Neuronal stem cell (in vitro differentiated cells): ENCODE results near the gene NAB1. TPM values are rescaled to one million over a fixed set of nuclear protein-coding genes. Genes with fewer than 3 reads are reported as not detected.

Experiments used
- DNase-seq: peaks from one replicate; pipeline ENCODE4 v3.0.0-alpha.2; 2013; ENCODE audit warnings: low spot score
- H2AFZ ChIP-seq: one replicate; pipeline ENCODE4 v1.6.1; 2013; ENCODE audit warnings: mild to moderate bottlenecking, low read length, inconsistent platforms
- H2AK5ac ChIP-seq: 2 replicates; pipeline ENCODE4 v1.6.1; 2013; ENCODE audit warnings: low read depth, mild to moderate bottlenecking, inconsistent platforms, low read length, moderate library complexity, mixed read lengths
- H2BK120ac ChIP-seq: 2 replicates; pipeline ENCODE4 v1.6.1; 2013; ENCODE audit warnings: low read depth, mild to moderate bottlenecking, inconsistent platforms, low read length, moderate library complexity, mixed read lengths
- H2BK12ac ChIP-seq: one replicate; pipeline ENCODE4 v1.6.1; 2013; ENCODE audit warnings: low read length, inconsistent platforms
- H2BK15ac ChIP-seq: 2 replicates; pipeline ENCODE4 v1.6.1; 2013; ENCODE audit warnings: mild to moderate bottlenecking, low read length, inconsistent platforms, mixed read lengths
- H2BK5ac ChIP-seq: one replicate; pipeline ENCODE4 v1.6.1; 2013; ENCODE audit warnings: inconsistent platforms, mild to moderate bottlenecking, low read length, moderate library complexity
- H3K14ac ChIP-seq: one replicate; pipeline ENCODE4 v1.6.1; 2013; ENCODE audit warnings: low read length, inconsistent platforms
- H3K18ac ChIP-seq: 2 replicates; pipeline ENCODE4 v1.6.1; 2013; ENCODE audit warnings: low read length, inconsistent platforms
- H3K23ac ChIP-seq: 2 replicates; pipeline ENCODE4 v1.6.1; 2013; ENCODE audit warnings: low read depth, mild to moderate bottlenecking, mixed read lengths, low read length, inconsistent platforms; ENCODE audit not compliant: poor library complexity
- H3K27ac ChIP-seq: replicated peaks from 3 replicates; pipeline ENCODE4 v1.5.1; 2013; ENCODE audit warnings: low read length, inconsistent platforms
- H3K27me3 ChIP-seq, 3 experiments: 2 replicates each; pipeline ENCODE4 v1.6.1; 2013; ENCODE audit warnings: low read length in 3 of 3, mild to moderate bottlenecking in 2 of 3, inconsistent platforms in 1 of 3, low read depth in 1 of 3, mixed read lengths in 1 of 3, moderate library complexity in 1 of 3; ENCODE audit not compliant: control insufficient read depth in 3 of 3, insufficient read depth in 3 of 3
- H3K36me3 ChIP-seq, 2 donors: replicated peaks in 1 of 2; 2 replicates each; pipeline ENCODE4 v1.6.1; 2013; ENCODE audit warnings: low read length in 2 of 2; ENCODE audit not compliant: control insufficient read depth in 2 of 2, insufficient read depth in 2 of 2
- H3K4ac ChIP-seq: 2 replicates; pipeline ENCODE4 v1.6.1; 2013; ENCODE audit warnings: inconsistent platforms, mild to moderate bottlenecking, low read length, moderate library complexity
- H3K4me1 ChIP-seq, 2 donors: 1 replicate in 1 of 2; 2 replicates in 1 of 2; pipeline ENCODE4 v1.6.1; 2013; ENCODE audit warnings: low read length in 2 of 2, low read depth in 1 of 2; ENCODE audit not compliant: control insufficient read depth in 2 of 2, insufficient read depth in 1 of 2
- H3K4me2 ChIP-seq: one replicate; pipeline ENCODE4 v1.6.1; 2013; ENCODE audit warnings: mild to moderate bottlenecking, low read length, inconsistent platforms; ENCODE audit not compliant: insufficient read depth, poor library complexity, severe bottlenecking
- H3K4me3 ChIP-seq, 2 donors: 2 replicates each; pipeline ENCODE4 v1.5.1; 2013; ENCODE audit warnings: low read length in 2 of 2, mild to moderate bottlenecking in 2 of 2, inconsistent platforms in 1 of 2, moderate library complexity in 1 of 2
- H3K79me1 ChIP-seq: one replicate; pipeline ENCODE4 v1.6.1; 2013; ENCODE audit warnings: low read depth, mild to moderate bottlenecking, inconsistent platforms, low read length, moderate library complexity
- H3K9ac ChIP-seq: one replicate; pipeline ENCODE4 v1.6.1; 2013; ENCODE audit warnings: mild to moderate bottlenecking, low read depth, low read length, inconsistent platforms; ENCODE audit not compliant: poor library complexity
- H3K9me3 ChIP-seq, 2 donors: replicated peaks in 1 of 2; 2 replicates each; pipeline versions ENCODE3 to v1.6.1; 2013; ENCODE audit warnings: low read length in 2 of 2, mild to moderate bottlenecking in 2 of 2, inconsistent platforms in 1 of 2, low read depth in 1 of 2, mixed read lengths in 1 of 2, moderate library complexity in 1 of 2; ENCODE audit not compliant: control insufficient read depth in 2 of 2, insufficient read depth in 1 of 2
- H4K8ac ChIP-seq: one replicate; pipeline ENCODE4 v1.6.1; 2013; ENCODE audit warnings: low read depth, mild to moderate bottlenecking, inconsistent platforms, low read length, moderate library complexity
- H4K91ac ChIP-seq: one replicate; pipeline ENCODE4 v1.6.1; 2013; ENCODE audit warnings: low read length, low read depth, mild to moderate bottlenecking, inconsistent platforms; ENCODE audit not compliant: poor library complexity
- WGBS, 2 donors: extraction: QIAGEN DNeasy Blood & Tissue Kit; methylation state at CpG; one replicate each; pipeline ENCODE4 v1.1.7; 2013; ENCODE audit warnings: missing lambda C conversion rate in 2 of 2, mixed read lengths in 1 of 2; ENCODE audit not compliant: insufficient read length in 2 of 2, insufficient replicate concordance in 1 of 2; ENCODE audit errors: extremely low coverage in 2 of 2; 5-methylcytosine and 5-hydroxymethylcytosine counted together
- polyA plus RNA-seq, 2 experiments: library from polyadenylated mRNA; stranded (reverse); fragments of 200-250 nt; gene quantifications; one replicate each; pipeline ENCODE4 v1.2.3, GENCODE V29; 2013

Gene NAB1
- 33.1 TPM for polyA plus RNA-seq (2013, experiment 1 of 2)
- 33.9 TPM for polyA plus RNA-seq (2013, experiment 2 of 2)

- peak within 1 kb of the TSS; percentile 100 for H3K18ac ChIP-seq
- peak within 1 kb of the TSS; percentile 82 for H2BK5ac ChIP-seq
- peaks cover 4% of the 10 kb centered on the region for H3K79me1 ChIP-seq
- peak within 1 kb of the TSS; percentile 97 for H3K9ac ChIP-seq
- H4K8ac ChIP-seq, result peak within 1 kb of the TSS; percentile 43
- peak within 1 kb of the TSS; percentile 92 for H2BK15ac ChIP-seq
- WGBS, 2 donors, result no CpG with 5 or more reads among the region's 95 CpGs
- H3K4ac ChIP-seq, result peak within 1 kb of the TSS; percentile 89
- peak within 1 kb of the TSS; percentile 74 for H3K27ac ChIP-seq
- H3K36me3 ChIP-seq, result no peaks in the 10 kb centered on the region
- no peak within 1 kb of the TSS for H2AK5ac ChIP-seq
- peak within 1 kb of the TSS; percentile 72 for H2BK120ac ChIP-seq
- H3K14ac ChIP-seq, result peak within 1 kb of the TSS; percentile 99
- H3K23ac ChIP-seq, result peak within 1 kb of the TSS; percentile 96
- H3K4me1 ChIP-seq, result peaks cover 2 to 4% of the 10 kb centered on the region in 2 donors
- no peaks in the 10 kb centered on the region for H3K9me3 ChIP-seq
- H4K91ac ChIP-seq, result no peak within 1 kb of the TSS
- peak within 1 kb of the TSS; percentile 97 for H2AFZ ChIP-seq
- peak; percentile 51 for DNase-seq
- peak within 1 kb of the TSS; percentile 83 for H3K4me2 ChIP-seq
- H3K4me3 ChIP-seq, result peak within 1 kb of the TSS; percentile 88 to 100
- H3K27me3 ChIP-seq, result no peaks in the 10 kb centered on the region
- no peak within 1 kb of the TSS for H2BK12ac ChIP-seq
Measured at GRCh38 chr2:190649035-190649797, at the start of gene NAB1. Gene NAB1, plus strand, starts transcription at chr2:190649083. Its CDS starts 10,094 bp downstream, at chr2:190659177.

GRCh38 chr2:190599546-190600220, 49.2 kb upstream of the NAB1 start:
- no peak overlapping the region for H2BK15ac ChIP-seq
- no peak overlapping the region for H4K91ac ChIP-seq
- no peak overlapping the region for H3K4ac ChIP-seq
- H3K18ac ChIP-seq, result no peak overlapping the region
- H3K4me1 ChIP-seq, result peaks cover 0 to 1% of the 10 kb centered on the region in 2 donors
- no peak overlapping the region for H4K8ac ChIP-seq
- no peak overlapping the region for H2AK5ac ChIP-seq
- H3K36me3 ChIP-seq, result no peaks in the 10 kb centered on the region
- H2AFZ ChIP-seq, result no peak overlapping the region
- no peaks in the 10 kb centered on the region for H3K79me1 ChIP-seq
- H3K27me3 ChIP-seq, result no peaks in the 10 kb centered on the region
- H3K14ac ChIP-seq, result no peak overlapping the region
- H3K9ac ChIP-seq, result no peak overlapping the region
- no peak overlapping the region for H2BK120ac ChIP-seq
- no peaks in the 10 kb centered on the region for H3K9me3 ChIP-seq
- H2BK5ac ChIP-seq, result no peak overlapping the region
- no peak overlapping the region for H3K4me3 ChIP-seq
- no peak overlapping the region for H3K4me2 ChIP-seq
- no peak overlapping the region for H3K27ac ChIP-seq
- no peak overlapping the region for H3K23ac ChIP-seq
- WGBS, 2 donors, result no CpG with 5 or more reads among the region's 8 CpGs
- no peak for DNase-seq
- H2BK12ac ChIP-seq, result no peak overlapping the region

- Histone ChIP-seq H2BK15ac (no peak overlapping the region), H3K23ac (no peak overlapping the region), H2BK5ac (no peak overlapping the region), H4K8ac (no peak overlapping the region), H3K4me2 (no peak overlapping the region), H2AK5ac (no peak overlapping the region), H2AFZ (no peak overlapping the region), H3K18ac (no peak overlapping the region), H3K27me3 (no peaks in the 10 kb centered on the region), H3K4ac (no peak overlapping the region), H3K79me1 (no peaks in the 10 kb centered on the region), H2BK120ac (no peak overlapping the region), H3K27ac (no peak overlapping the region), H3K14ac (no peak overlapping the region), H3K9ac (no peak overlapping the region), H3K9me3 (no peaks in the 10 kb centered on the region), H3K4me1 (peaks cover 0 to 1% of the 10 kb centered on the region in 2 donors), H2BK12ac (no peak overlapping the region), H3K36me3 (no peaks in the 10 kb centered on the region), H4K91ac (no peak overlapping the region), H3K4me3 (no peak overlapping the region)
- no peak for DNase-seq
- no CpG with 5 or more reads among the region's 5 CpGs for WGBS, 2 donors
Measured at GRCh38 chr2:190600293-190601103, 48.4 kb upstream of the NAB1 start.
